OCI-LY1 (cell line): ENCODE measurements around the gene KITLG.

Source experiments
- H2AFZ ChIP-seq: fragments of 200-600 bp; sonication (generic), shearing (Covaris generic); 2 replicates; pipeline ENCODE4 v1.6.0; 2014; ENCODE audit warnings: antibody characterized with exemption, mild to moderate bottlenecking, low read length
- H3F3A ChIP-seq: fragments of 200-600 bp; sonication (generic), shearing (Covaris generic); 2 replicates; pipeline ENCODE4 v1.6.0; 2014; ENCODE audit warnings: mild to moderate bottlenecking, antibody characterized with exemption, low read length, moderate library complexity; ENCODE audit not compliant: insufficient read depth
- H3K27ac ChIP-seq: fragments of 200-600 bp; sonication (generic); 2 replicates; pipeline ENCODE4 v1.5.1; 2014; ENCODE audit warnings: low read length, mixed run types, mild to moderate bottlenecking, low read depth; ENCODE audit not compliant: poor library complexity, severe bottlenecking
- H3K27me3 ChIP-seq: fragments of 200-600 bp; sonication (generic); 2 replicates; pipeline ENCODE4 v1.6.0; 2014; ENCODE audit warnings: antibody characterized with exemption, mild to moderate bottlenecking, low read length, moderate library complexity; ENCODE audit not compliant: insufficient read depth
- H3K36me3 ChIP-seq: fragments of 200-600 bp; sonication (generic); 2 replicates; pipeline ENCODE4 v1.6.1; 2014; ENCODE audit warnings: mild to moderate bottlenecking, antibody characterized with exemption, low read length, moderate library complexity, mixed read lengths; ENCODE audit not compliant: insufficient read depth
- H3K4me1 ChIP-seq: fragments of 200-600 bp; sonication (generic); 2 replicates; pipeline ENCODE4 v1.5.1; 2014; ENCODE audit warnings: mild to moderate bottlenecking, low read length, moderate library complexity; ENCODE audit not compliant: insufficient read depth, severe bottlenecking
- H3K4me2 ChIP-seq: fragments of 200-600 bp; sonication (generic), shearing (Covaris generic); 2 replicates; pipeline ENCODE4 v1.6.1; 2014; ENCODE audit warnings: low read length
- H3K4me3 ChIP-seq: fragments of 200-600 bp; sonication (generic); 2 replicates; pipeline ENCODE4 v1.5.1; 2014; ENCODE audit warnings: low read length, low read depth, mild to moderate bottlenecking, mixed read lengths; ENCODE audit not compliant: poor library complexity, severe bottlenecking
- H3K79me2 ChIP-seq: fragments of 200-600 bp; shearing (Covaris generic); 2 replicates; pipeline ENCODE4 v1.6.1; 2016; ENCODE audit warnings: mixed run types, low read length, mixed read lengths; ENCODE audit not compliant: insufficient read depth
- H3K9ac ChIP-seq: fragments of 200-600 bp; sonication (generic), shearing (Covaris generic); 2 replicates; pipeline ENCODE4 v1.6.1; 2014; ENCODE audit warnings: mild to moderate bottlenecking, low read length, mixed read lengths
- H3K9me2 ChIP-seq: fragments of 200-600 bp; sonication (generic), shearing (Covaris generic); 2 replicates; pipeline ENCODE4 v1.6.1; 2014; ENCODE audit warnings: low read depth, mild to moderate bottlenecking, low read length, mixed read lengths
- H3K9me3 ChIP-seq: fragments of 200-600 bp; shearing (Covaris generic); 2 replicates; pipeline ENCODE4 v1.6.1; 2014; ENCODE audit warnings: low read length, mixed read lengths
- H4K20me1 ChIP-seq: fragments of 200-600 bp; sonication (generic), shearing (Covaris generic); 2 replicates; pipeline ENCODE4 v1.6.0; 2016; ENCODE audit warnings: mild to moderate bottlenecking, low read length; ENCODE audit not compliant: insufficient read depth
- CTCF ChIP-seq: fragments of 200-600 bp; sonication (generic), shearing (Covaris generic); IDR thresholded peaks from 2 replicates; pipeline ENCODE4 v1.5.1; 2017; ENCODE audit warnings: mild to moderate bottlenecking, antibody characterized with exemption, low read length, moderate library complexity, mixed read lengths
- EZH2 ChIP-seq: fragments of 200-600 bp; sonication (generic), shearing (Covaris generic); IDR thresholded peaks from 2 replicates; pipeline ENCODE4 v1.8.0; 2017; ENCODE audit warnings: borderline replicate concordance, mixed run types, mild to moderate bottlenecking, antibody characterized with exemption, low read length, moderate library complexity, mixed read lengths

The KITLG gene

DNA sequence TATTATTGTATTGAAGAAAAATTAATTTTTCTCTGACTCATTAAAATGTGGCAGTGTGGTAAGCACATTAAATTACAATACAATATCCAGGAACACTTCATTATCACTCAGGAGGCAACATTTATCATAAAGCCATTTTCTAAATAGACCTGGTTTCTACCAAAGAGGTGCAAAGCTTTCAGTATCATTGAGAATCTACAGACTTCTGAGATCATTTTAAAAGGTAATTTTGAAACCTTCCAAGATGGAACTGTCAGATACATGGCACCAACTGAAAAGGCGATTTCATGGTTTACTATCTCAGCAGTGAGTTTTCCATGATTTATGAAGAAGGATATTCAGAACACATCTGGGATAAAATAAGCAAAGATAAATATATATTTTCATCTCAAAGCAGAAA lies 85.8 kb downstream of the KITLG start:
- no peaks in the 10 kb centered on the region for H4K20me1 ChIP-seq
- TF ChIP-seq CTCF, result no peak
- no peak for TF ChIP-seq EZH2
- H3K36me3 ChIP-seq, result no peaks in the 10 kb centered on the region
- no peaks in the 10 kb centered on the region for H3K79me2 ChIP-seq
- H3K9me2 ChIP-seq, result no peaks in the 10 kb centered on the region
- H3K9me3 ChIP-seq, result no peaks in the 10 kb centered on the region
- no peaks in the 10 kb centered on the region for H3F3A ChIP-seq
- H3K9ac ChIP-seq, result no peak overlapping the region
- H3K4me3 ChIP-seq, result no peak overlapping the region
- no peaks in the 10 kb centered on the region for H3K4me1 ChIP-seq
- no peak overlapping the region for H3K4me2 ChIP-seq
- no peak overlapping the region for H2AFZ ChIP-seq
- no peak overlapping the region for H3K27ac ChIP-seq
- H3K27me3 ChIP-seq, result no peaks in the 10 kb centered on the region

DNA sequence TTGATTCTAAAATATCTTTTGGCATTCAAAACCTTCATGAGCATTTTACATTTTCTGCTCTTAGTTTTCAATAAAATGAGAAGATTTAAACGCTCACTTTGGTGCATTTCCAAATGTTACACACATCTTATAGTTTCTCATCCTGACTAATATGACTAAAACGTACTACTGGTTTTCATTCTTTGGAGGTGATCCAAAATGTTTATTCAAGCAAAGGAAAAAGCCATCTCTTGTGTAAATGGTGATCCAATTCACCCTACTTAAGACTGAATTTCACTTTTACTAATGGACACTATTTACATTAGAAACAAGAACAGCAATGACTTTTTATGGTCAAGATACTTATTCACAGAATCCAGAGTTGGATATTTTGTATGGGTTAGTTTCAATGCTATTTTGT lies 86.6 kb downstream of the KITLG start:
- Histone ChIP-seq H4K20me1 (no peaks in the 10 kb centered on the region), H3K9me3 (no peaks in the 10 kb centered on the region), H3K4me1 (no peaks in the 10 kb centered on the region), H3K36me3 (no peaks in the 10 kb centered on the region), H3F3A (no peaks in the 10 kb centered on the region), H2AFZ (no peak overlapping the region), H3K27ac (no peak overlapping the region), H3K27me3 (no peaks in the 10 kb centered on the region), H3K9ac (no peak overlapping the region), H3K79me2 (no peaks in the 10 kb centered on the region), H3K4me2 (no peak overlapping the region), H3K4me3 (no peak overlapping the region), H3K9me2 (no peaks in the 10 kb centered on the region)
- TF ChIP-seq EZH2, result no peak
- no peak for TF ChIP-seq CTCF

DNA sequence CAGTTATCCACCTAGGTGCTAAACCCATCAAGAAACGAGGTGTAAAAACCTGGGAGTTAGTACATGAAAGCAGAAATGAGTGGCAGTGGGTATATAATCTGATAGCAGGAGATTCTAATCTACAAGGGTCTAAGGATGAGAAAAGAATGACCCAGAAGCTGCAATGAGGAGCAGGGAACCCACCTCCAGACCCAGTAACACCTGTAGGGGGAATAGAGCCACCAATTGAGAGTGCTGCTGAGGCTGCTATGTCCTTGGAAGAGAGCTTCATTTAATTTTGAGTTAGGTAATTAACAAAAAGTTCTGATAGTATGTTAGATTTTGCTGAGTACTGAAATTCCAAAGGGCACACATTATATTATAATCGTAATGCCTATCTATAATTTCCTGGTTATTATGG lies 89.8 kb downstream of the KITLG start:
- no peak overlapping the region for H3K4me3 ChIP-seq
- no peak overlapping the region for H3K4me2 ChIP-seq
- H4K20me1 ChIP-seq, result no peaks in the 10 kb centered on the region
- no peaks in the 10 kb centered on the region for H3K9me3 ChIP-seq
- H3K79me2 ChIP-seq, result no peaks in the 10 kb centered on the region
- H3K27ac ChIP-seq, result no peak overlapping the region
- H3K27me3 ChIP-seq, result no peaks in the 10 kb centered on the region
- no peak overlapping the region for H2AFZ ChIP-seq
- no peaks in the 10 kb centered on the region for H3K36me3 ChIP-seq
- H3K9me2 ChIP-seq, result no peaks in the 10 kb centered on the region
- H3K4me1 ChIP-seq, result no peaks in the 10 kb centered on the region
- H3K9ac ChIP-seq, result no peak overlapping the region
- H3F3A ChIP-seq, result no peaks in the 10 kb centered on the region
- TF ChIP-seq CTCF (no peak), EZH2 (no peak)
